ENCODE measurements around the gene TEX29. TPM values are rescaled to one million over a fixed set of nuclear protein-coding genes. Genes with fewer than 3 reads are reported as not detected.
A peak's percentile ranks its signal among the peaks of the same experiment; 100 is the strongest.

TEX29 gene
- total RNA-seq, 1 donor = not detected

DNA sequence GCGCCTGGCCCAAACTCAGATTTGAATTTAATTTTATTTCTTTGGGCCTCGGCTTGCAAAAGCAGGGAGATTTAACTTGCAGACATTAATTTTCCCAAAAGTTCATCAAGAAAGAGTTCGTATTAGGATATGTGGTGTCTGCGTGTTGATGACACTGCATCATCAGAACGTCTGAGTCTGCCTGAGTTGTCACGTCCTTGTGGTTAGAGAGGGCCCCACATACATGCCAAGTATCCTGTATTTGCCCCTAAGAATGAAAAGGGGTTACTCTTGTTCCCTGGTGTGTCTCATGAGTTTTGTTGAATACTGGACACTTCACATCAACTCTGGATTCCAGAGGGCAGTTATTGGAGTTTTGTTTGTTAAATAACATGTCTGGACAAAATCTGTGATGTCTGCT is 5.6 kb upstream of the TEX29 start:
- peak; percentile 10 for DNase-seq (ENCODE audit: low read depth)

DNA sequence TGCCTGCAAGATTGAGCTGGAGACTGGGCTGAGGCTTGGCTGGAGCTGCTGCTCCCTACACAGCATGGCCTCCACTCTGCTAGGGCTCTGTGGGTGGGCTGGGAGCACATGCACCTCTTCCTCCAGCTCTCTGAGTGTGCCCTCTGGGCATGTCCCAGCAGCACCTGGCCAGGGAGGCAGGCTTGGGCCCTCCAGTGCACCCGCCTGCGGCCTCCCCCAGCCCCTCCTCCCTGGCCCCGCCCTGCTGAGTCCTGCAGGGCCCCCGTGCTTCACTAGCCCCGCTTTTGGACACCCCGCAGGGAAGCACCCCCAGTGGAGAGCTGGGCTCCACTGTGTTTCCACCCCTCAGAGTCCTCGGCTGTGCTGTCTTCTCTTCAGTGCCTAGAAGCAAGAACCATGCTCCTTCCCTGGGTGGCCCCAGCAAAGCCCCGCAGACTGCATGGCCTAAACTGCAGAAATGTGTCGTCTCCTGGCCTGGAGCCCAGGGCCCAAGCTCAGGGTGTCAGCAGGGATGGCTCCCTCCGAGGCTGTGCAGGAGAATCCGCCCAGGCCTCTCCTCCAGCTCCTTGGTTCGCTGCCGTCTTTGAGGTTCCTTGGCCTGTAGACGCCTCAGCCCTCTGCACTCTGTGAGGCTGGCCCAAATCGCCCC is 5.0 kb upstream of the TEX29 start:
- no peak for DNase-seq (ENCODE audit: low read depth)
- H3K4me3 ChIP-seq (ENCODE audit: low read depth, low read length) = no peak overlapping the region
- no peak for TF ChIP-seq CTCF (IDR thresholded peaks at IDR 0.05; ENCODE audit: insufficient read depth, low read depth, low read length)

More for the DNA sequence above, 5.6 kb upstream of the TEX29 start:
- H3K4me3 ChIP-seq (ENCODE audit: low read depth, low read length) = no peak overlapping the region
- no peak for TF ChIP-seq CTCF (IDR thresholded peaks at IDR 0.05; ENCODE audit: insufficient read depth, low read depth, low read length)

DNA sequence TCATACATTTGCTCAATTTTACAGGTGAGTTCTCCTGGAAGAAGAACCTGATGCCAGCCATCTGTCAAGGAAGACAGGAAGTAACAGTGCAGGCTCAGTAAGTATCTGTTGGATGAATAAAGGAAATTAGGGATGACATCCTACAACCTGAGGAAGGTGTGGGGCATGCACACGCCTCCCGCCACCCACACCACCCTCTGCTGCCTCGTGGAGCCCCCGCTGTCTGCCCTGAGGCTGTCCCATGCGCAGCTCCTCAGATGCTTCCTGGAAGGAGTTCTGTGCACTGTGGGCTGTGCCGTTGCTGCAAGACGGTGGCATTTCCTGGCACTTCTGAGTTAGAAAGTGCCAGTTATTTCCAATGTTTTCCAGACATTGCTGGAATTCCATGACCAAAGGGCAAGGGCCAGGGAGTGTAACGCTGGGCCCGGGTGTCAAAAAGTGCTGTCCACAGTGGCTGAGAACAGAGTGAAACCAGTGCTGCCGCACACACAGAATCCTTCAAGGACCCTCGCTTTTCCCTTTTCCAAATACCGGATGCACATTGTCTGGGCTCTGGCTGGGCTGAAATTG is 4.2 kb upstream of the TEX29 start:
- no peak overlapping the region for H3K4me3 ChIP-seq (ENCODE audit: low read depth, low read length)
- no peak for DNase-seq (ENCODE audit: low read depth)
- TF ChIP-seq CTCF (IDR thresholded peaks at IDR 0.05; ENCODE audit: insufficient read depth, low read depth, low read length) = no peak

- no peak overlapping the region for H3K4me3 ChIP-seq (ENCODE audit: low read depth, low read length)
- no peak for TF ChIP-seq CTCF (IDR thresholded peaks at IDR 0.05; ENCODE audit: insufficient read depth, low read depth, low read length)
- DNase-seq (ENCODE audit: low read depth) = no peak
Observed at GRCh38 chr13:111317042-111317550, 3.3 kb upstream of the TEX29 start.

DNA sequence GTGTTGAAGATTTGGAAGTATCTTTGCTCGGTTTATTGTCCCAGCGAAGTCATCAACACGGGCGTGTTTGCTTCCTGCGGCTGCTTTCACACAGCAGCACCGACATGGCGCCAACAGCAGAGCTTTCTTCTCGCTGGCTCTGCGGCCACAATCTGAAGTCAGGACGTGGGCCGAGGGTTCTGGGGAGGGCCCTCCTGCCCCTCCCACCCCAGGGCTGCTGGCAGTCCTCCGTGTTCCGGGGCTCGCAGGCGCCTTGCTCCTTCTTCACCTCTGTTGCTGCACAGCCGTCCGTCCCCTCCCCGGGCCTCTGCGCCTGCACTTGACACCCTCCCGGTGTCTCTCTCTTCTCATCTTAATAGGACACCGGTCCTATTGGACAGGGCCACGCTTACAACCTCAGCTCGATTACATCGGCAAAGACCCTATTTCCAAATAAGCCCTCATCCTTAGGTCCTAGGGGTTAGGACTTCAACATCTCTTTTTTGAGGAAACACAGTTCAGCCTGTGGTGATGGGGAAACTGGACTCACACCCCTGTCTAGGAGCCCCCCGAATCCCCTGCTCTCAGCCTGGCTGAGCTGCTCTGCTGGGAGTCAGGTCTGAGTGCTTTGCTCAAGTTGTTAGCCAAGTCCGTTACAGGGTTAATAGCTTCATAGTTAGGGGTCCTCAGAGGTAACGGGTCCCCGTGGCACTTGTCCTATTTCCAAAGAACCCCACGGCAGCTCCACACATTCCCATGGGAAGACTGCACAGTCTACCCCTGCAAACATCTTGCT is 2.7 kb upstream of the TEX29 start:
- no peak for DNase-seq (ENCODE audit: low read depth)
- H3K4me3 ChIP-seq (ENCODE audit: low read depth, low read length) = no peak overlapping the region
- TF ChIP-seq CTCF (IDR thresholded peaks at IDR 0.05; ENCODE audit: insufficient read depth, low read depth, low read length) = no peak

DNA sequence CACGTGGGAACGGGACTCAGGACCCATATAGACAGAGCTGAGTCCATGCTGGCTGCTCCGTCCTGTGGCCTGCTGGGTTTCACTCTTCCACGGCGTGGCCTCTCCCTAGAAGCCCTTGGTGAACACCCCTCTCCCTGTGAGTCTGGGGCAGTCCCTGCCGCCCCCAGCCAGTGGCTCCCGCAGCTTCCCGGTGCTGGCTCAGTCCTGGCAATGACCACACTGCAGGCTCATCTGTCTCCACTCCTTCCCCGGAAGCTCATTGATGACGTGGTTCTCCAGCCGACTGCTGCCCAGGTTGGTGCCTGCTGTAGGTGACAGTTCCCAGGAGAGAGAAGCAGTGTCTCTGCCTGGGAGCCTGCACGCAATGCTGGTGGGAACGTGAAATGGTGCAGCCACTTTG is 2.1 kb upstream of the TEX29 start:
- no peak for DNase-seq (ENCODE audit: low read depth)
- TF ChIP-seq CTCF (IDR thresholded peaks at IDR 0.05; ENCODE audit: insufficient read depth, low read depth, low read length) = no peak
- H3K4me3 ChIP-seq (ENCODE audit: low read depth, low read length) = no peak overlapping the region
